Stimulated activated CD8-positive, alpha-beta memory T cell treated with anti-CD3 and anti-CD28 coated beads, Interleukin-12 subunit alpha, Interleukin-12 subunit beta, amount 100 ng/mL, for 4 hours (primary cell): ENCODE results near the gene SSB.
"Not testable (repeated sequence)": the region's sequence is repeated elsewhere in the genome, so short reads cannot be mapped to it uniquely, and the experiment has no call there.

Source experiments
- DNase-seq: peaks from one replicate; pipeline ENCODE4 v3.0.0-alpha.2; 2020; ENCODE audit warnings: low read depth

The SSB gene

GRCh38 chr2:169798718-169799592, at the start of gene SSB:
Gene SSB (plus strand): TSS chr2:169798871. CDS start chr2:169800961, 2,090 bp downstream.
- peak; percentile 90 for DNase-seq

DNA sequence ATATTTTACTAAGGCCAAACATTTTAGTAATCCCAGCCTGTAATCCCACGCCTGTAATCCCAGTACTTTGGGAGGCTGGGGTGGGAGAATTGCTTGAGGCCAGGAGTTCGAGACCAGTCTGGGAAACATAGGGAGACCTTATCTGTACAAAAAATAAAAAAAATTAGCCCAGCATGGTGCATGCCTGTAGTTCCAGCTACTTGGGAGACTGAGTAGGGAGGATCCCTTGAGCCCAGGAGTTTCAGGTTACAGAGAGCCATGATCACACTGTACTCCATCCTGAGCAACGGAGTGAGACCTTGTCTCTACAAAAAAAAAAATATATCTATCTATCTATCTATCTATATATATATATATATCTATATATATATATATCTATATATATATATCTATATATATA, 45.9 kb upstream of the SSB start:
- no peak for DNase-seq

- no peak for DNase-seq
Observed at GRCh38 chr2:169755083-169755870, 43.4 kb upstream of the SSB start.

DNA sequence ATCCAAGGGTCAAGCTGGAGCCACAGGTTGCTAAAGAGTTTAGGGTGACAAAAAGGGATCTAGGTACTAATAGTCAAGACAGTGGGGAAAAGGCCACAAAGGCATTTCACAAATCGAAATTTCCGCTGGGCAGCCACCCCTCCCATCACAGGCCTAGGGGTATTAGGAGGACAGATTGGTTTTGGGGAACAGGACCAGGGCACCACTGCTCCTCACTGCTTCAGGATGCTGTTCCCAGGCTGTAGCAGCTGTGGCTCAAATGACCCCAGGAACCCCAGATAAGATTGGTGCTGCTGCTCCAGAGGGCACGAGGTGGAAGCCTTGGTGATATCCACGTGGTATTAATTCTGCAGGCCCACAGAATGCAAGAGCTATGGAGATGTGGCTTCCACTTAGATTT, 42.3 kb upstream of the SSB start:
- no peak for DNase-seq

DNA sequence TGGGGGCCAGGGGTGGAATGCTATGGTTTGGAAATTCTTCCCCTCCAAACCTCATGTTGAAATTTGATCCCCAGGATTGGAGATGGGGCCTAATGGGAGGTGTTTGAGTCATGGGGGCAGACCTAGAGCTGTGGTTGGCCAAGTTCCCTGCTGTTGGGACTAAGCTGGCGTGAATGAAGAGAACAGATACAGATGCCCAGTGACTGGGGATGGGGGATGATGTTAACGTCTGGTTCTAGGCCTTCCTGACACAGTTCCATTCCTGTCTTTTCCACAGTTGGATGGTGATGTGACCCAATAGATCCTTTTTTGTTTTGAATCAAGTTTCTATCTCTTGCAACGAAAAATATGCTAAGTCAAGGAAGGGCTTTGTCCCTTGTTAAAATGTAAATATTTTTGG, 41.3 kb upstream of the SSB start:
- no peak for DNase-seq

- DNase-seq = no peak
Observed at GRCh38 chr2:169757778-169758177, 40.9 kb upstream of the SSB start.

- no peak for DNase-seq
Observed at GRCh38 chr2:169759987-169760386, 38.7 kb upstream of the SSB start.

DNA sequence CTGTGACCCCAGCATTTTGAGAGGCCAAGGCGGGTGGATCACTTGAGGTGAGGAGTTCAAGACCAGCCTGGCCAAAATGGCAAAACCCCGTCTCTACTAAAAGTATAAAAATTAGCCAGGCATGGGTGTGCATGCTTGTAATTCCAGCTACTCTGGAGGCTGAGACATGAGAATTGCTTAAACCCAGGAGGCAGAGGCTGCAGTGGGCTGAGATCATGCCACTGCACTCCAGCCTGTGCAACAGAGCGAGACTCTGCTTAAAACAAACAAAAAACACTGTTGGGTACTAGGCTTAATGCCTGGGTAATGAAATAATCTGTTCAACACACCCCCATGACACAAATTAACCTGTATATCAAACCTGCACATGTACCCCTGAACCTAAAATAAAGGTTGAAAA, 37.9 kb upstream of the SSB start:
- not testable (repeated sequence) for DNase-seq

DNA sequence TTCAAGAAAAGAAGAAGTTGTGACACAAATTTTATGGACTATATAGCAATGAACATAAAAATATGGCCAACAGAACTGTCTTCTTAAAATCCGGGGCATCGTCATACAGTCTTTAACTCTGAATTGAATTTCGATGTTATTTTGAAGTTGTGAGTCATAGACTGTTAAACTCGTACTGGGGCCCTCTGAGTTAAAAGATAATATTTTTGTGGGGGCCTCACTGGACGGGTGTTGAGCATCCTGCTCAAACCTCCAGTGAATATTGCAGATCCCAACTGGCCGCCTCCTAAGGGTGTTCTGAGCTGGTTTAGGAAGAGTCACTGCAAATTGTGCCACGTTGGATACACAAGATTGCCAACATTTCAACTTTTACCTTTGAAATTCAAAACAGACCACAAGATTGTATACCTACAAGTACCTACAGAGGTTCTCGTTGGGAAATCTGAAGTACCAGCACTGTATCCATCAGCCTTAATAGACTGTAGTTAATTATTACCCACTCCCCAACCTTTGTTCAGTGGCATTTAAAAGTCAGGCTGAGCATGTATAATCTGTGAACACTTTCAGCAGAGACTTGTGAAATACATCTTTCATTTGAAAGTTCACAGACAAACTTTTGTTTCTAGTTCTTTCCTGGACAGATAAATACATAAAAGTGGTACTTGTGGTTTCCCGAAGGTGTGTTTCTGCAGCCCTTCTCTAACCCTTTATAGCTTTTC, 37.3 kb upstream of the SSB start:
- no peak for DNase-seq

DNA sequence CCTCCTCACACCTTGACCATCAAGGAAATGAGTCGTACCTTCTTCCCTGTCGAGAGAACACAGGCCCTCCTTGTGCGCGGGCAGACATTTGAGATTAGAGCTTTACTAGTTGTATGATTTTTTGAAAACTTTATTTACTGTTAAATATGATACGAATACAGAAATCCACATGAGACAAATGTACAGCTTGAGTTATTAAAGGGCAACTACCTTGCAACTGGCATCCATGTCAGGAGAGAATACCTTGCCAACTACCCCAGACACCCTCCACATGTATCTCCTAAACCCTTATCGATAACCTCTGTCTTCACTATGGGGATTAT, 36.7 kb upstream of the SSB start:
- DNase-seq = no peak

DNA sequence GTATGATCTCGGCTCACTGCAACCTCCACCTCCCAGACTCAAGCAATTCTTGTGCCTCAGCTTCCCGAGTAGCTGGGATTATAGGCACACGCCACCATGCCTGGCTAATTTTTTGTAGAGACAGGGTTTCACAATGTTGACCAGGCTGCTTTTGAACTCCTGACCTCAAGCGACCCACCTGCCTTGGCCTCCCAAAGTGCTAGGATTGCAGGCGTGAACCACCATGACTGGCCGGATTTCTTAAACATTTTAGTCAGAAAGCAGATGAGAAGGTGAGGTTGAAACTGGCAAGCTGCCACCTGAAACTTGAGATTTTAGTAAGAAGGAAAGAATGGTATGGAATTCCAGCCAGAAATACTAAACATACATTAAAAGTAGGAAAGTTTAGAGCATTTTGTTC, 33.1 kb upstream of the SSB start:
- no peak for DNase-seq

DNA sequence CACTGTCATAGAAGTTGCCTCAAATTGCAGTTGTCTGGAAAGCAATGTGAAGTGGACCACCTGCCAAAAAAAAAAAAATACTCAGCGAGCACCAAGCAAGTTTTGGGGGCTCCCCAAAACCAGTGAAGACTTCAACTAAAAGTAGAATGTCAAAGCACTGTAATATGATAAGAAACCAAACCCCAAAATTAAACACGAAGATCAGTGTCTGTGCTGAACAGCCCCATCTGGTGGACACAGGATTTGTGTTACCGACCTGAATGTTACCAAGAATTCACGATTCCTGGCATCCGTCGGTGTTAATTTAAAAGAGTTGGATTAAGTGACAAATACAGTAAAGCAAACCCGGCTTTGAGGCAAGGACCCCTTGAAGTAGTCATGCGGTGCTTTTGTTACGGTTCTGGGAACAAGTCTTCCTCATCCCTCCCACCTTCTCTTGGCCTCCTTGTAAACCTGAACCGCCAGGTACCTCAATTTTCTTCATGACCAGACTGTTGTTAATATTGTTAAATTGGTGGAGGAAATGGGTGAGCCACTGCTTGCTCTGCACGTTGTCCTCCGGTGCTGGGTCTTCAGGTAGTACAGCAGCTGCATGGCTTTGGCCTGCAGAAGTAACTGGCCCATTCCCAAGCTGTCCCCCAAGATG, 31.3 kb upstream of the SSB start:
- no peak for DNase-seq

DNA sequence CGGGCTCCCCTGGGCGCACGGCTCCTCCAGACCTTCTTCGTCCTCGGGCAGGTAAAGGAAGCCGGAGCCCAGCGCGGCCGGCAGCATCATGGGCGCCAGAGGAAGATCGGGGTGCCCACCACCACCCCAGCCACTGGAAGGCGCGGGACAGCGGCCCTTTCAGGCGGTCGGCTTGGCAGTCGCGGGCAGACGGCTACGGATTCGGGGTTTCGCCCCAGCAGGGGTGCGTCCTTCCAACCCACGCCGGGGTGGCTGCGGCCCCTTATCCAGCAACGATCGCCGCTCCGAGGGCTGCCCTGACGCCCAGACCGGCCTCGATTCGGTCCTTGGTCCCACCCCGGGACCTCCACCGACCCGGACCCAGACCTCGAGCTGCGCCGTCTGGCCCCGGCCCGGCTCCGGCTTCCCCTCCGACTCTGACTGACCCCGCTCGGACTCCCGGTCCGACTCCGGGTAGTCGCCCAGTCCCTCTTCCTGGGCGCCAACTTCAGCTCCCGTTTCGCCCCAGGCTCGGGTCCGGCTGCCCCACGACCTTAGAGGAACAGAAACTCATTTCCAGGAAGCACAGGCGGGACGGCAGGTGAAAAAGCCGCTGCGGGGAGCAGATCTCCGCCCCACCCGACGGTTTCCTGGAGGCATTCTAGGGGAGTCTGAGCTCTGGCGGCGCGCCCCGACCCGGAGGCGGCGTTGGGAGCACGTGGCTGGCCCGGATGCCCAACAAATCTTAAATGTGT, 30.2 kb upstream of the SSB start:
- DNase-seq = no peak

DNA sequence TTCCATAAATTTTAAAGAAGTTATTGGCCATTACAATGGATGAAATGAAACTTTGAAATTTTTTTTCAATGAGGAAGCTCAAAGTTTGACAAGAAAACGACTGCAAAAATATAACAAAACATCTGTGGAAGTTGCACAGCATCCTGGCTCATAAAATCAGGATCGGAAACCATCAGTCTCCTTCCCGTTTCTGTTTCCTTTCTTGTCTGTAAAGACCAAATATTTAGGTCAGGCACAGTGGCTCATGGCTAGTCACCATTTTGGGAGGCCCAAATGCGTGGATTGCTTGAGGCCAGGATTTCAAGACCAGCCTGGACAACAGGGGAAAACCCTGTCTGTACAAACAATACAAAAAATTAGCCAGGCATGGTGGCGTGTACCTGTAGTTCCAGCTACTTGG, 27.6 kb upstream of the SSB start:
- DNase-seq = no peak

GRCh38 chr2:169771612-169772011, 27.1 kb upstream of the SSB start:
- DNase-seq = no peak

- DNase-seq = no peak
Observed at GRCh38 chr2:169772651-169773050, 26.0 kb upstream of the SSB start.

DNA sequence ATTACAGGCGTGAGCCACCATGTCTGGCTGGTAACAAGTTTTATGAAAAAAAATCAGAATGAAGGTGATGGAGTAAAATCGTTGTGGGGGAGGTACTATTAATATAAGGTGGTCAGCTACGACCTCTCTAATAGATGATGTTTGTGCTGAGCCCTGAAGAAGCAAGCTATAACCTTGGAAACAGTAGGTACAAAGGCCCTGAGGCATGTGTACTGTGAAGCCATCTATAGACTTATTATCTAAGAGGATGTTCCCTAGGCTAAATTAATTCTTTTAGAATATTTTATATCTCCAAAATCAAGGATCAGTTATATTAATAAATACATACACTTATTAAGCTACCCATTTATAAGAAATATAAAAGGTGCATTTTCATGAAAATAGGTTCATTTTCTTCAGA, 23.3 kb upstream of the SSB start:
- DNase-seq = no peak

GRCh38 chr2:169775765-169776164, 22.9 kb upstream of the SSB start:
- DNase-seq = no peak

- no peak for DNase-seq
Observed at GRCh38 chr2:169776252-169776761, 22.4 kb upstream of the SSB start.

DNA sequence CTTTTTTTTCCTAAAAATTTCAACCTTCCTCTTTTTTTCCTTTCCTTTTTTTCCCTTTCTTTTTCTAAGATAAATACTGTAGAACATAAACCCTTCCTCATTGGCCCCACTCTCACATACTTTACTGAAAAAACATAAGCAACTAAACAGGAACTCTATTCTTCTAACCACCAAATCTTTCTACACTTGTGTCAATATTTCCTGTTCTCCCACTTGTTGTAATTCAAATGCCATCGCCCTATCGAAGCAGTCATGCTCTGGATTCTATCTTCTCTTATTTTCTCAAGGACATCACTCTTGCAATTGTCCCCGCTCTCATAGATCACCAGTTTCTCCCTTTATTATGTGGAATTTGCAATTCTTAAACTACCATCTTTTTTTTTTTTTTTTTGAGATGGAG, 20.2 kb upstream of the SSB start:
- DNase-seq = no peak

- DNase-seq = no peak
Observed at GRCh38 chr2:169781249-169782013, 17.2 kb upstream of the SSB start.
